GM12878 (cell line): Measurements from ENCODE around the gene MYL6B. TPM values are rescaled to one million over a fixed set of nuclear protein-coding genes. Genes with fewer than 3 reads are reported as not detected.
A peak's percentile ranks its signal among the peaks of the same experiment; 100 is the strongest.

Experiments
- ATF7 ChIP-seq: fragments of 450-650 bp; IDR thresholded peaks from 2 replicates; pipeline ENCODE4 v1.6.1; 2016; ENCODE audit warnings: low read depth, mild to moderate bottlenecking
- BACH1 ChIP-seq: fragments of 450-650 bp; IDR thresholded peaks from 2 replicates; pipeline ENCODE4 v1.6.1; 2017; ENCODE audit warnings: mild to moderate bottlenecking, borderline replicate concordance
- BMI1 ChIP-seq: fragments of 450-650 bp; IDR thresholded peaks from 2 replicates; pipeline ENCODE4 v1.6.1; 2016; ENCODE audit warnings: mild to moderate bottlenecking, moderate library complexity, borderline replicate concordance
- CBX5 ChIP-seq: sonication (generic); IDR thresholded peaks from 2 replicates; pipeline ENCODE4 v1.6.1; 2016; ENCODE audit warnings: low read depth, moderate library complexity, mild to moderate bottlenecking, inconsistent platforms
- CHD4 ChIP-seq: fragments of 200-600 bp; sonication (generic); IDR thresholded peaks from 2 replicates; pipeline ENCODE4 v1.6.1; 2016; ENCODE audit warnings: mild to moderate bottlenecking
- CREM ChIP-seq: IDR thresholded peaks from 2 replicates; pipeline ENCODE4 v1.6.1; 2014; ENCODE audit warnings: antibody characterized with exemption, low read depth
- EGR1 ChIP-seq, 2 experiments: IDR thresholded peaks; 1 replicate in 1 of 2; 2 replicates in 1 of 2; pipeline ENCODE4 v1.6.1; 2011 to 2012; ENCODE audit warnings: low read depth in 2 of 2, low read length in 2 of 2, borderline replicate concordance in 1 of 2, mild to moderate bottlenecking in 1 of 2, moderate library complexity in 1 of 2
- ESRRA ChIP-seq: IDR thresholded peaks from 2 replicates; pipeline ENCODE4 v1.6.1; 2012; ENCODE audit warnings: mild to moderate bottlenecking, low read length, improper control_type of control experiment
- HDGF ChIP-seq: fragments of 450-650 bp; IDR thresholded peaks from 2 replicates; pipeline ENCODE4 v1.6.1; 2016; ENCODE audit warnings: antibody characterized with exemption
- IRF4 ChIP-seq: IDR thresholded peaks from 2 replicates; pipeline ENCODE4 v1.6.1; 2011; ENCODE audit warnings: low read depth, low read length
- KLF5 ChIP-seq: fragments of 450-650 bp; IDR thresholded peaks from 2 replicates; pipeline ENCODE4 v1.6.1; 2014; ENCODE audit warnings: mild to moderate bottlenecking; ENCODE audit not compliant: partially characterized antibody
- LARP7 ChIP-seq: fragments of 450-650 bp; IDR thresholded peaks from 2 replicates; pipeline ENCODE4 v1.6.1; 2017; ENCODE audit warnings: mild to moderate bottlenecking
- MEF2A ChIP-seq: IDR thresholded peaks from 2 replicates; pipeline ENCODE4 v1.6.1; 2011; ENCODE audit warnings: low read depth, mild to moderate bottlenecking, low read length, moderate library complexity; ENCODE audit not compliant: insufficient read depth
- MXI1 ChIP-seq: fragments of 150-350 bp; IDR thresholded peaks from 2 replicates; pipeline ENCODE4 v1.6.1; 2011; ENCODE audit warnings: low read depth, mild to moderate bottlenecking, inconsistent platforms, low read length, improper control_type of control experiment
- RFX5 ChIP-seq: IDR thresholded peaks from 2 replicates; pipeline ENCODE4 v1.6.1; 2011; ENCODE audit warnings: low read depth, low read length, improper control_type of control experiment
- RUNX3 ChIP-seq: IDR thresholded peaks from 2 replicates; pipeline ENCODE4 v1.6.1; 2012; ENCODE audit warnings: low read length, inconsistent platforms
- SREBF2 ChIP-seq: IDR thresholded peaks from 2 replicates; pipeline ENCODE4 v1.6.1; 2012; ENCODE audit warnings: mild to moderate bottlenecking, low read length
- TAF1 ChIP-seq: IDR thresholded peaks from 2 replicates; pipeline ENCODE4 v1.6.1; 2011; ENCODE audit warnings: mild to moderate bottlenecking, low read depth, low read length, borderline replicate concordance
- TCF12 ChIP-seq: IDR thresholded peaks from 2 replicates; pipeline ENCODE4 v1.6.1; 2011; ENCODE audit warnings: low read depth, mild to moderate bottlenecking, low read length
- WRNIP1 ChIP-seq: IDR thresholded peaks from 2 replicates; pipeline ENCODE4 v1.6.1; 2011; ENCODE audit warnings: low read depth, low read length, improper control_type of control experiment, borderline replicate concordance
- ZNF217 ChIP-seq: fragments of 450-650 bp; IDR thresholded peaks from 2 replicates; pipeline ENCODE4 v1.6.1; 2017; ENCODE audit warnings: antibody characterized with exemption, mild to moderate bottlenecking
- polyA plus RNA-seq, 11 experiments: library from polyadenylated mRNA; depleted of rRNA in 4 of 11; unstranded in 6 of 11; stranded (reverse) in 5 of 11; fragments of >200 nt; fragmentation: Nextera tagmentation in 4 of 11; fragmentation: Illumina TruSeq in 1 of 11; extraction: Ambion mirVana in 4 of 11; extraction: Trizol in 1 of 11; gene quantifications; 1 replicate in 1 of 11; 2 replicates in 10 of 11; pipeline versions ENCODE4 v1.2.1 to v1.2.3, GENCODE V29; 2011 to 2016; ENCODE audit warnings: inconsistent platforms in 2 of 11, missing spikeins in 2 of 11, low read depth in 1 of 11
- total RNA-seq, 4 experiments: library from RNA; depleted of rRNA in 3 of 4; stranded (reverse); fragments of >200 nt in 3 of 4; fragmentation: Illumina TruSeq in 1 of 4; extraction: Trizol in 1 of 4; gene quantifications; 2 replicates each; pipeline versions ENCODE4 v1.2.1 to v1.2.3, GENCODE V29; 2013 to 2021
- TF ChIP-seq, protein P1 (sequence below): IDR thresholded peaks from 2 replicates; pipeline ENCODE4 v1.6.1; 2011; ENCODE audit warnings: low read depth, low read length, improper control_type of control experiment, borderline replicate concordance
- TF ChIP-seq, protein P2 (sequence below): fragments of 450-650 bp; IDR thresholded peaks from 2 replicates; pipeline ENCODE4 v1.6.1; 2016; ENCODE audit warnings: mild to moderate bottlenecking
- TF ChIP-seq, protein P3 (sequence below): fragments of 450-650 bp; IDR thresholded peaks from 2 replicates; pipeline ENCODE4 v1.6.1; 2017; ENCODE audit warnings: borderline replicate concordance
- TF ChIP-seq, protein P4 (sequence below): fragments of 450-650 bp; IDR thresholded peaks from 2 replicates; pipeline ENCODE4 v1.6.1; 2018; ENCODE audit warnings: borderline replicate concordance, mild to moderate bottlenecking; ENCODE audit not compliant: partially characterized antibody
- TF ChIP-seq, protein P5 (sequence below): IDR thresholded peaks from 2 replicates; pipeline ENCODE4 v1.6.1; 2012; ENCODE audit warnings: low read depth, low read length, improper control_type of control experiment

Gene MYL6B
- total and polyA plus RNA-seq, 10 of the 15 experiments (the other 5 are each of a cell fraction or from before 2014, with no cell fraction given) = 75.5 to 153 (median 114) TPM

DNA sequence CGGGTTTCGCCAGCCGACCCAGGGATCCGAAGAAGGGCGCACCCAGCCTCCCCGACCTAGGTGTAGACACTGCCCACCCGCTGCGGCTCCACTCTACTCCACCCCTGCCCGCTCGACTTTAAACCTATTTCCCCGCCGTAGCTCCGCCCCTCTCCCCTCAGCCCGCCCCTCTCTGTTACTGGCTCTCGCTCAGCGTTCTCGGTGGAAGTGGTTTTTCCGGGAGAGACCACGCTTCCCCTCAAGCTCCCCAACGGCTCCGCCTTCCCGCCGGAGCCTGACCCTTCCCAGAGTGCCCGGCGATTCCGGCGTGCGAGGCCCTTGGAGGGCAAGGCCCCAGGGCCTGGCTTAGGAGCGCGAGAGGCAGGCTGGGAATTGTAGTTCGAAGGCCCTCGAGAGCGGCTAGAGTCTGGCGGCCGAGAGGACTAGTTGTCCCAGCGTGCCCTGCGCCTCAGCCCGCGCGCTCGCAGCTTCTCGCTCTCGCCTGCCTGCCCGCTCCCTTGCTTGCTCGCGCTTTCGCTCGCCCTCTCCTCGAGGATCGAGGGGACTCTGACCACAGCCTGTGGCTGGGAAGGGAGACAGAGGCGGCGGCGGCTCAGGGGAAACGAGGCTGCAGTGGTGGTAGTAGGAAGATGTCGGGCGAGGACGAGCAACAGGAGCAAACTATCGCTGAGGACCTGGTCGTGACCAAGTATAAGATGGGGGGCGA is 48.1 kb upstream of the MYL6B start, which contains the start of gene PA2G4 (continued):
- TF ChIP-seq, protein P1, sequence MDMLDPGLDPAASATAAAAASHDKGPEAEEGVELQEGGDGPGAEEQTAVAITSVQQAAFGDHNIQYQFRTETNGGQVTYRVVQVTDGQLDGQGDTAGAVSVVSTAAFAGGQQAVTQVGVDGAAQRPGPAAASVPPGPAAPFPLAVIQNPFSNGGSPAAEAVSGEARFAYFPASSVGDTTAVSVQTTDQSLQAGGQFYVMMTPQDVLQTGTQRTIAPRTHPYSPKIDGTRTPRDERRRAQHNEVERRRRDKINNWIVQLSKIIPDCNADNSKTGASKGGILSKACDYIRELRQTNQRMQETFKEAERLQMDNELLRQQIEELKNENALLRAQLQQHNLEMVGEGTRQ = no peak
- TF ChIP-seq TCF12 (peak; percentile 43; the same call in 1 of the 2 replicates), CHD4 (no peak), RFX5 (peak; percentile 34; the same call in 1 of the 2 replicates), ZNF217 (no peak), RUNX3 (peak; percentile 69), TAF1 (peak; percentile 60; the same call in 1 of the 2 replicates), ESRRA (peak; percentile 28; the same call in 1 of the 2 replicates), LARP7 (peak; percentile 81; the same call in 1 of the 2 replicates), HDGF (peak; percentile 98), CBX5 (no peak), IRF4 (0 out of 2 replicates have a peak, but pooled peaks have one; percentile 2), CREM (peak; percentile 81), EGR1 (IDR thresholded peaks at IDR 0.05; ENCODE audit: borderline replicate concordance in 1 of 2, low read depth in 2 of 2, low read length in 2 of 2) (no peak), WRNIP1 (no peak), MEF2A (no peak), BMI1 (no peak), ATF7 (peak; percentile 33; the same call in 1 of the 2 replicates), SREBF2 (no peak), BACH1 (peak; percentile 47; the same call in 1 of the 2 replicates), MXI1 (peak; percentile 94), KLF5 (no peak)
- TF ChIP-seq, protein P2, sequence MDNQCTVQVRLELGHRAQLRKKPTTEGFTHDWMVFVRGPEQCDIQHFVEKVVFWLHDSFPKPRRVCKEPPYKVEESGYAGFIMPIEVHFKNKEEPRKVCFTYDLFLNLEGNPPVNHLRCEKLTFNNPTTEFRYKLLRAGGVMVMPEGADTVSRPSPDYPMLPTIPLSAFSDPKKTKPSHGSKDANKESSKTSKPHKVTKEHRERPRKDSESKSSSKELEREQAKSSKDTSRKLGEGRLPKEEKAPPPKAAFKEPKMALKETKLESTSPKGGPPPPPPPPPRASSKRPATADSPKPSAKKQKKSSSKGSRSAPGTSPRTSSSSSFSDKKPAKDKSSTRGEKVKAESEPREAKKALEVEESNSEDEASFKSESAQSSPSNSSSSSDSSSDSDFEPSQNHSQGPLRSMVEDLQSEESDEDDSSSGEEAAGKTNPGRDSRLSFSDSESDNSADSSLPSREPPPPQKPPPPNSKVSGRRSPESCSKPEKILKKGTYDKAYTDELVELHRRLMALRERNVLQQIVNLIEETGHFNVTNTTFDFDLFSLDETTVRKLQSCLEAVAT = peak; percentile 56; the same call in 1 of the 2 replicates
- TF ChIP-seq, protein P3, sequence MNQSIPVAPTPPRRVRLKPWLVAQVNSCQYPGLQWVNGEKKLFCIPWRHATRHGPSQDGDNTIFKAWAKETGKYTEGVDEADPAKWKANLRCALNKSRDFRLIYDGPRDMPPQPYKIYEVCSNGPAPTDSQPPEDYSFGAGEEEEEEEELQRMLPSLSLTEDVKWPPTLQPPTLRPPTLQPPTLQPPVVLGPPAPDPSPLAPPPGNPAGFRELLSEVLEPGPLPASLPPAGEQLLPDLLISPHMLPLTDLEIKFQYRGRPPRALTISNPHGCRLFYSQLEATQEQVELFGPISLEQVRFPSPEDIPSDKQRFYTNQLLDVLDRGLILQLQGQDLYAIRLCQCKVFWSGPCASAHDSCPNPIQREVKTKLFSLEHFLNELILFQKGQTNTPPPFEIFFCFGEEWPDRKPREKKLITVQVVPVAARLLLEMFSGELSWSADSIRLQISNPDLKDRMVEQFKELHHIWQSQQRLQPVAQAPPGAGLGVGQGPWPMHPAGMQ = no peak; the same call in 1 of the 2 replicates
- TF ChIP-seq, protein P4, sequence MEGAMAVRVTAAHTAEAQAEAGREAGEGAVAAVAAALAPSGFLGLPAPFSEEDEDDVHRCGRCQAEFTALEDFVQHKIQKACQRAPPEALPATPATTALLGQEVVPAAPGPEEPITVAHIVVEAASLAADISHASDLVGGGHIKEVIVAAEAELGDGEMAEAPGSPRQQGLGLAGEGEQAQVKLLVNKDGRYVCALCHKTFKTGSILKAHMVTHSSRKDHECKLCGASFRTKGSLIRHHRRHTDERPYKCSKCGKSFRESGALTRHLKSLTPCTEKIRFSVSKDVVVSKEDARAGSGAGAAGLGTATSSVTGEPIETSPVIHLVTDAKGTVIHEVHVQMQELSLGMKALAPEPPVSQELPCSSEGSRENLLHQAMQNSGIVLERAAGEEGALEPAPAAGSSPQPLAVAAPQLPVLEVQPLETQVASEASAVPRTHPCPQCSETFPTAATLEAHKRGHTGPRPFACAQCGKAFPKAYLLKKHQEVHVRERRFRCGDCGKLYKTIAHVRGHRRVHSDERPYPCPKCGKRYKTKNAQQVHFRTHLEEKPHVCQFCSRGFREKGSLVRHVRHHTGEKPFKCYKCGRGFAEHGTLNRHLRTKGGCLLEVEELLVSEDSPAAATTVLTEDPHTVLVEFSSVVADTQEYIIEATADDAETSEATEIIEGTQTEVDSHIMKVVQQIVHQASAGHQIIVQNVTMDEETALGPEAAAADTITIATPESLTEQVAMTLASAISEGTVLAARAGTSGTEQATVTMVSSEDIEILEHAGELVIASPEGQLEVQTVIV = no peak
- TF ChIP-seq, protein P5, sequence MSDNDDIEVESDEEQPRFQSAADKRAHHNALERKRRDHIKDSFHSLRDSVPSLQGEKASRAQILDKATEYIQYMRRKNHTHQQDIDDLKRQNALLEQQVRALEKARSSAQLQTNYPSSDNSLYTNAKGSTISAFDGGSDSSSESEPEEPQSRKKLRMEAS = peak; percentile 80
